ENCODE measurements around the gene FUT1. TPM values are rescaled to one million over a fixed set of nuclear protein-coding genes. Genes with fewer than 3 reads are reported as not detected.
A peak's percentile ranks its signal among the peaks of the same experiment; 100 is the strongest.

The FUT1 gene
- total and polyA plus RNA-seq, 7 experiments from 2014 or later, result 0.17 TPM; not detected in 6

DNA sequence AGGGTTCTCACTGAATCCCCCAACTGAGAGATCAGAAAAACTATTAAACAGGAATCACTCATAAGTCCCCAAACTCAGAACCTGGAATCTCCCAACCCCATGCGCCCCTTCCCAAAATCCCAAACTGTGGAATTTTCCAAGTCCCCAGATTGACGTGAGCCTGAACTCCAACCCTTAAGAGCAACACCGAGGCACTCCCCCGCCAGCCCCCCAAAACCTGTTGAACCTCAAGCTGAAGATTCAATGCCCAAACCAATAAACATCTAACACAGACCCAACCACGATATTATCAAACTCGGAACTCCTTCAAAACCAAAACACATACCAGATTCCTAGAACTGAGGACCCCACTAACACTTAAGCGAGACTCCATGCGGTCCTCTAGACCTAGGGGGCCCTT, 6.3 kb downstream of the FUT1 start:
- ATAC-seq (no peak), DNase-seq (no peak)
- peaks cover 5 to 7% of the 10 kb centered on the region in 2 donors for H3K4me1 ChIP-seq (ENCODE audit: control insufficient read depth in 2 of 2, insufficient read depth in 2 of 2, low read length in 2 of 2)
- H3K27me3 Mint-ChIP-seq, result peaks cover 6 to 15% (median 8%) of the 10 kb centered on the region in 5 donors
- no peak overlapping the region for H3K27ac ChIP-seq (ENCODE audit: low read depth, low read length)
- H3K27me3 ChIP-seq (ENCODE audit: control insufficient read depth in 2 of 2, insufficient read depth in 2 of 2, low read length in 2 of 2), result peaks cover 0 to 2% of the 10 kb centered on the region in 2 donors
- H3K4me3 ChIP-seq (ENCODE audit: low read length), result no peak overlapping the region
- H3K9me3 Mint-ChIP-seq, result peaks cover 0 to 3% (median 0%) of the 10 kb centered on the region in 11 donors
- POLR2A ChIA-PET, result no interaction called here
- peak overlapping the region in 2 of 9 donors; percentile 53 to 61 for H3K27ac Mint-ChIP-seq
- CTCF ChIA-PET, result interaction anchor here (0.5 kb wide), 1 partner anchor 395 kb away, joined by 3 read pairs; no protein-coding TSS in a partner anchor
- no peaks in the 10 kb centered on the region for H3K36me3 ChIP-seq (ENCODE audit: control insufficient read depth in 2 of 3, insufficient read depth in 3 of 3, low read length in 3 of 3)
- H3K36me3 Mint-ChIP-seq, result no peaks in the 10 kb centered on the region
- intact Hi-C loops (cut with micrococcal nuclease), result no loop called here
- peaks cover 9 to 32% (median 12%) of the 10 kb centered on the region in 7 donors for H3K4me1 Mint-ChIP-seq
- no peaks in the 10 kb centered on the region for H3K9me3 ChIP-seq (ENCODE audit: control insufficient read depth in 2 of 3, low read length in 3 of 3)
- H3K4me3 Mint-ChIP-seq, result peak overlapping the region in 2 of 10 donors; percentile 2 to 27

DNA sequence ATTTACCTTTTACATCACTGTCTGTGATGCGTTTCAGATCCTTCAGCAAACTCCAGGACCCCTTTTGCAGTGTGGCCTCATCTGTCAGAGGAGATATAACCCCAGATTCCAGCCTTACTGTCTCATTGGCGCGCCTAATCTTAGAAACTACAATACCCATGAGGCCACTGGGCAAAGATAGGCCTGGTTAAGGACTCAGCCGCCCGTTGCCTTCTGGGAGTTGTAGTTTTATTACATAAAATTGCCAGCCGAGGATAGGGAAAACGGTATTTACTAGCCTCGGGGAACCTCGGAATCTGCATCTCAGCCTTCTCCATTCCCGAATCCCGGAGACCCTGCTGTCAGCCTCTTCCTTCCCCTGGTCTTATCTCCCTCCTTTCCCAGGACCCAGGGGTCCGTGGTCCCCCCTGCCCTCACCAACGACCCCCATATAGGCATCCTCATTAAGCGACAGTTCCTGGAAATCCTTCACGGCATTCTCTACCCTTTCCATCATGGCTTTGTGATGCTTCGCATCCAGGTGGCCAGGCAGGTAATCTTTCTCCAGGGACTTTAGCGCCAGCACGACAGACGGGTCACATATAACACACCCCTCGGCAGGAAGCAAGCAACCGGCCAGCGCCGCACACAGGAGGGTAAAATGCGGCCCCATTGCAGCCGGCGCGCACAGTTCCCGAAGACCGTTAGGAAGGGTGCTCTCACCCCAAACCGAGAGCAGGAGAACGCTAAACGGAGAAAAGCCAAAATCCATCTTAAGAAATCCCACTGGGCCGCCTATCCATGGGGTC, 7.0 kb downstream of the FUT1 start:
- ATAC-seq (peak; percentile 85), DNase-seq (peak in 8 of 9 donors; percentile 38 to 70 (median 57))
- H3K27ac ChIP-seq (ENCODE audit: low read depth, low read length), result no peak overlapping the region
- Mint-ChIP-seq H3K36me3 (no peaks in the 10 kb centered on the region), H3K4me3 (peak overlapping the region in 1 of 10 donors; percentile 33), H3K27me3 (peaks cover 6 to 16% (median 7%) of the 10 kb centered on the region in 5 donors), H3K9me3 (peaks cover 0 to 3% (median 0%) of the 10 kb centered on the region in 11 donors), H3K27ac (no peak overlapping the region), H3K4me1 (peaks cover 9 to 34% (median 15%) of the 10 kb centered on the region in 7 donors)
- H3K27me3 ChIP-seq (ENCODE audit: control insufficient read depth in 2 of 2, insufficient read depth in 2 of 2, low read length in 2 of 2), result peaks cover 0 to 2% of the 10 kb centered on the region in 2 donors
- no peaks in the 10 kb centered on the region for H3K9me3 ChIP-seq (ENCODE audit: control insufficient read depth in 2 of 3, low read length in 3 of 3)
- H3K4me1 ChIP-seq (ENCODE audit: control insufficient read depth in 2 of 2, insufficient read depth in 2 of 2, low read length in 2 of 2), result peaks cover 5 to 12% of the 10 kb centered on the region in 2 donors
- POLR2A ChIA-PET, result interaction anchor here (0.8 kb wide), 1 partner anchor 55 kb away, joined by 4 read pairs; no protein-coding TSS in a partner anchor
- intact Hi-C loops (cut with micrococcal nuclease), result no loop called here
- no peaks in the 10 kb centered on the region for H3K36me3 ChIP-seq (ENCODE audit: control insufficient read depth in 2 of 3, insufficient read depth in 3 of 3, low read length in 3 of 3)
- no peak overlapping the region for H3K4me3 ChIP-seq (ENCODE audit: low read length)
- CTCF ChIA-PET, result interaction anchor here (0.6 kb wide), 1 partner anchor 43 kb away, joined by 3 read pairs; no protein-coding TSS in a partner anchor

DNA sequence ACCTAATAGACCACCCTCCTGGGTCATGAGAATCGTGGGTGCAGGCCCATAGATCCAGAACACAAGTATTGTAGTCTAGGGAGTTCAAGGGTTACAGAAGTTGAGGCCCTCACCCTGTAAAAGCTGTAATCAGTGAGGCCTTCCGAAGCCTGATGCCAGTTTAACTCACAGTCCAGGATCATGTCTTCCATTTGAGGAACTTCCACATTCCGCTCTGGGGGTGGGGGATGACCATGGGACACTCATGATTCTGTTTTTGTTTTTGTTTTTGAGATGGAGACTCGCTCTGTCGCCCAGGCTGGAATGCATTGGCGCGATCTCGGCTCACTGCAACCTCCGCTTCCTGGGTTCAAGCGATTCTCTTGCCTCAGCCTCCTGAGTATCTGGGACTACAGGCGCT, 10.3 kb downstream of the FUT1 start:
- no peak overlapping the region for H3K27ac ChIP-seq (ENCODE audit: low read depth, low read length)
- no peak overlapping the region for H3K27ac Mint-ChIP-seq
- H3K27me3 ChIP-seq (ENCODE audit: control insufficient read depth in 2 of 2, insufficient read depth in 2 of 2, low read length in 2 of 2), result peaks cover 0 to 2% of the 10 kb centered on the region in 2 donors
- POLR2A ChIA-PET, result no interaction called here
- peaks cover 0 to 4% (median 0%) of the 10 kb centered on the region in 11 donors for H3K9me3 Mint-ChIP-seq
- peaks cover 9 to 26% of the 10 kb centered on the region in 2 donors for H3K4me1 ChIP-seq (ENCODE audit: control insufficient read depth in 2 of 2, insufficient read depth in 2 of 2, low read length in 2 of 2)
- no peak for ATAC-seq
- DNase-seq, result no peak
- no peak overlapping the region for H3K4me3 ChIP-seq (ENCODE audit: low read length)
- intact Hi-C loops (cut with micrococcal nuclease), result no loop called here
- H3K4me1 Mint-ChIP-seq, result peaks cover 12 to 36% (median 26%) of the 10 kb centered on the region in 7 donors
- peaks cover 6 to 25% (median 7%) of the 10 kb centered on the region in 5 donors for H3K27me3 Mint-ChIP-seq
- H3K36me3 Mint-ChIP-seq, result no peaks in the 10 kb centered on the region
- H3K4me3 Mint-ChIP-seq, result no peak overlapping the region
- H3K9me3 ChIP-seq (ENCODE audit: control insufficient read depth in 2 of 3, low read length in 3 of 3), result no peaks in the 10 kb centered on the region
- no peaks in the 10 kb centered on the region for H3K36me3 ChIP-seq (ENCODE audit: control insufficient read depth in 2 of 3, insufficient read depth in 3 of 3, low read length in 3 of 3)
- CTCF ChIA-PET, result no interaction called here

DNA sequence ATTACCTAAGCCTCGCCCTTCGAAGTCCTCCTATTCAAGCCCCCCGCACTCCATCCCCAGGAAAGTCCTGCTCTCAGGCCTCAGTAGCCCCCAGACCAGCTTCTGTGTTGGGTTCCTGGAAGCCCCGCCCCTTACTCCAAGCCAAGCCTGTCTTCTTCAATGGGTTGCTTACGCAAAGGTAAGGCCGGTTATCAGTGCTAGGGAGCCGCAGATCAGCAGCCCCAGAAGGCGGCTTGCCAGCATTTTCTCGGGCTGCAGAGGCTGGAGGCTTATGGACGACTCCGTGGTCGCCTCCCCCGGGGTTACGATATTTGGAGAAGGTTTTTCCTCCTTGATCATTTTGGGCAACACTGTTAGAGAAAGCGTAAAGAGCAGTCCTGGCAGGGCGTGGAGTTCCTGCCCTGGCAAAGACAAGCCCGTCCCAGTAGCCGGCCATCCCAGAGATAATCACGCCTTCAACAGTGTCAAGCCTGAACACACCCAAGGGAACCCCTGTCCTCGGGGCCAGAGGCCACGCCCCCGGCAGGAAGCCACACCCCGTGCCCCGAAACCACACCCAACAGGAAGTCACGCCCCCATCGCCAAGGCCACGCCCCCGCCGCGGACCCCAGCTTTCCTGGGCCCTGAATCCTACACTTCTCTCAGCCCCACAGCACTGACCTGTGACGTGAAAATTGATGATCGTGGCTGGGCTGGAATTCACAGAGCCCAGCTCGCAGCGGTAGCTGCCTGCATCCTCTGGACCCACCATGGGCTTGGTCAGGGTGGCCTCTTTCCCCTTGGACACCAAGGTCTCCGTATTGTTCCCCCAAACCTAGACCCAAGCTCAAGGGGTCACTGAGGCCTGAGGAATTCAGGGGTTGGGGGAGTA, 11.1 kb downstream of the FUT1 start:
- CTCF ChIA-PET, result no interaction called here
- peak overlapping the region in 1 of 9 donors; percentile 43 for H3K27ac Mint-ChIP-seq

DNA sequence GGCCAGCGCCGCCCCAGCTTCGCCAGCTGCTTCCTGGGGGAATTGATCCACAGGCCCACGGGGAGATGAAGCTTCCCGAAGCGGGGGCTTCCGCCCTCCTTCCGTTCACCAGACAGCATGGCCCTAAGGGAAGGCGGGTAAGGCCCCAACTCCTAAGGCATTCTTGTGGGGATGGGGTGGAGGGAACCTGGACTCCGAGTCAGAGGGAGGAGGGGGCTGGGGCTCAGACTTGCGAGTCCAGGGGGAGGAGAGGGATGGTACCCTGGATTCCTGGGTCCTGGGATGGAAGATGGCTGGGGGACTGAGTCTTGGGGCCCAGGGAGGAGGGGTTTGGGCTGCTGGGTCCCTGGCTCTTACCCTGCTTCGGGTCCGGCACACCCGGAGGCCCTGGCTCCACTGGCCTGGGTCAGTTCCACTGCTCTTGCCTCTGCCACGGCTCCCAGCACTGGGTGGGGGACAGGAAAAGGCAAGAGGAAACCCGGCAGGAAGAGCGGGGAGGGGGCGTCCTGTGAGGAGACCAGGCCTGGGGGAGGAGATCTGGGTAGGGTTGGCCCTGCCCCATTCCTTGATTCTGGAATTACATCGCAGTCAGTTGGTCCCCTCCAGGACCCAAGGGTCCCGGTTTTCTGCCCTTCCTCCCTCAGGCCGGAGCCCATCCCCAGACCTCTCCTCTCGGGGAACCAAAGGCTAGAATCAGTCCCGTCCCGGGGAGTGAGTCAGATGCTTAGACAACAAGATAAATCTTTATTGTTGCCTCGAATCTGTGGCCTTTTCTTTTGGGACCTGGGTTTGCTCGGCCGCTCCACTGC, 12.1 kb downstream of the FUT1 start, which contains the start of gene RASIP1:
RASIP1 (minus strand) TSS at position 447 of the 809 bp plus-strand sequence; CDS start at position 119, 328 bp downstream.
- Histone ChIP-seq H3K27ac (ENCODE audit: low read depth, low read length) (peak within 1 kb of the TSS; percentile 41), H3K27me3 (ENCODE audit: control insufficient read depth in 2 of 2, insufficient read depth in 2 of 2, low read length in 2 of 2) (peaks cover 0 to under 1% of the 10 kb centered on the region in 2 donors), H3K4me3 (ENCODE audit: low read length) (peak within 1 kb of the TSS; percentile 53), H3K36me3 (ENCODE audit: control insufficient read depth in 2 of 3, insufficient read depth in 3 of 3, low read length in 3 of 3) (no peaks in the 10 kb centered on the region), H3K4me1 (ENCODE audit: control insufficient read depth in 2 of 2, insufficient read depth in 2 of 2, low read length in 2 of 2) (peaks cover 4 to 26% of the 10 kb centered on the region in 2 donors), H3K9me3 (ENCODE audit: control insufficient read depth in 2 of 3, low read length in 3 of 3) (no peaks in the 10 kb centered on the region)
- H3K27ac Mint-ChIP-seq, result peak within 1 kb of the TSS in 2 of 9 donors; percentile 41 to 43
- intact Hi-C loops (cut with micrococcal nuclease), result no loop called here
- peaks cover 7 to 23% (median 18%) of the 10 kb centered on the region in 7 donors for H3K4me1 Mint-ChIP-seq
- H3K4me3 Mint-ChIP-seq, result peak within 1 kb of the TSS; percentile 42 to 81 (median 56)
- peaks cover 0 to 2% (median 0%) of the 10 kb centered on the region in 11 donors for H3K9me3 Mint-ChIP-seq
- DNase-seq (no peak), ATAC-seq (no peak)
- H3K27me3 Mint-ChIP-seq, result peaks cover 0 to 20% (median 0%) of the 10 kb centered on the region in 5 donors
- POLR2A ChIA-PET, result interaction anchor here (0.8 to 2.0 kb wide), 3 partner anchors 15 to 94 kb away, joined by 3 to 9 read pairs (median 7); no protein-coding TSS in a partner anchor
- H3K36me3 Mint-ChIP-seq, result no peaks in the 10 kb centered on the region
- CTCF ChIA-PET, result no interaction called here

More for the DNA sequence above, 11.1 kb downstream of the FUT1 start:
- H3K36me3 ChIP-seq (ENCODE audit: control insufficient read depth in 2 of 3, insufficient read depth in 3 of 3, low read length in 3 of 3), result no peaks in the 10 kb centered on the region
- peaks cover 0 to 2% of the 10 kb centered on the region in 2 donors for H3K27me3 ChIP-seq (ENCODE audit: control insufficient read depth in 2 of 2, insufficient read depth in 2 of 2, low read length in 2 of 2)
- H3K27ac ChIP-seq (ENCODE audit: low read depth, low read length), result no peak overlapping the region
- Mint-ChIP-seq H3K27me3 (peaks cover 5 to 25% (median 5%) of the 10 kb centered on the region in 5 donors), H3K4me3 (peak overlapping the region in 9 of 10 donors; percentile 5 to 81 (median 42)), H3K36me3 (no peaks in the 10 kb centered on the region), H3K4me1 (peaks cover 11 to 31% (median 25%) of the 10 kb centered on the region in 7 donors), H3K9me3 (peaks cover 0 to 4% (median 0%) of the 10 kb centered on the region in 11 donors)
- H3K9me3 ChIP-seq (ENCODE audit: control insufficient read depth in 2 of 3, low read length in 3 of 3), result no peaks in the 10 kb centered on the region
- peaks cover 4 to 26% of the 10 kb centered on the region in 2 donors for H3K4me1 ChIP-seq (ENCODE audit: control insufficient read depth in 2 of 2, insufficient read depth in 2 of 2, low read length in 2 of 2)
- POLR2A ChIA-PET, result no interaction called here
- no peak for ATAC-seq
- DNase-seq, result peak in 1 of 9 donors; percentile 62
- intact Hi-C loops (cut with micrococcal nuclease), result no loop called here
- H3K4me3 ChIP-seq (ENCODE audit: low read length), result no peak overlapping the region

All from naive thymus-derived CD4-positive, alpha-beta T cell (primary cell).